Tibial artery (tissue), 4 donors: ENCODE results near the gene PMPCA.

Source experiments
- DNase-seq, 2 donors: peaks; one replicate each; pipeline ENCODE4 v3.0.0-alpha.2; 2019
- H3K27ac ChIP-seq, 2 donors: fragments of 200-600 bp; sonication (generic) in 1 of 2; 1 replicate in 1 of 2; 2 replicates in 1 of 2; pipeline ENCODE4 v1.5.1; 2018 to 2019; ENCODE audit warnings: mild to moderate bottlenecking in 1 of 2
- H3K27me3 ChIP-seq, 2 donors: fragments of 200-600 bp; sonication (generic) in 1 of 2; one replicate each; pipeline versions ENCODE4 v1.5.1 to v1.6.0; 2016 to 2019
- H3K36me3 ChIP-seq, 3 donors: fragments of 200-600 bp; sonication (generic) in 2 of 3; one replicate each; pipeline ENCODE4 v1.5.1; 2016 to 2019; ENCODE audit warnings: mild to moderate bottlenecking in 2 of 3
- H3K4me1 ChIP-seq, 4 donors: fragments of 200-600 bp; sonication (generic) in 2 of 4; 1 replicate in 3 of 4; 2 replicates in 1 of 4; pipeline ENCODE4 v1.5.1; 2016 to 2019
- H3K4me3 ChIP-seq, 2 donors: fragments of 200-600 bp; sonication (generic) in 1 of 2; 1 replicate in 1 of 2; 2 replicates in 1 of 2; pipeline ENCODE4 v1.5.1; 2018 to 2019; ENCODE audit warnings: mild to moderate bottlenecking in 2 of 2
- H3K9me3 ChIP-seq, 3 donors: fragments of 200-600 bp; sonication (generic) in 1 of 3; one replicate each; pipeline ENCODE4 v1.5.1; 2016 to 2019
- CTCF ChIP-seq, 2 experiments: fragments of 200-600 bp in 1 of 2; fragments of 450-650 bp in 1 of 2; IDR thresholded peaks; one replicate each; pipeline ENCODE4 v1.5.1; 2017 to 2019; ENCODE audit warnings: antibody characterized with exemption in 2 of 2, mild to moderate bottlenecking in 1 of 2, moderate library complexity in 1 of 2
- intact Hi-C: fragments of 100-400 bp; cut with DNase I; formaldehyde crosslinking; loops from one replicate; pipeline ENCODE4 v1.15.0; 2023; ENCODE audit warnings: low total_unique reads

Gene PMPCA

DNA sequence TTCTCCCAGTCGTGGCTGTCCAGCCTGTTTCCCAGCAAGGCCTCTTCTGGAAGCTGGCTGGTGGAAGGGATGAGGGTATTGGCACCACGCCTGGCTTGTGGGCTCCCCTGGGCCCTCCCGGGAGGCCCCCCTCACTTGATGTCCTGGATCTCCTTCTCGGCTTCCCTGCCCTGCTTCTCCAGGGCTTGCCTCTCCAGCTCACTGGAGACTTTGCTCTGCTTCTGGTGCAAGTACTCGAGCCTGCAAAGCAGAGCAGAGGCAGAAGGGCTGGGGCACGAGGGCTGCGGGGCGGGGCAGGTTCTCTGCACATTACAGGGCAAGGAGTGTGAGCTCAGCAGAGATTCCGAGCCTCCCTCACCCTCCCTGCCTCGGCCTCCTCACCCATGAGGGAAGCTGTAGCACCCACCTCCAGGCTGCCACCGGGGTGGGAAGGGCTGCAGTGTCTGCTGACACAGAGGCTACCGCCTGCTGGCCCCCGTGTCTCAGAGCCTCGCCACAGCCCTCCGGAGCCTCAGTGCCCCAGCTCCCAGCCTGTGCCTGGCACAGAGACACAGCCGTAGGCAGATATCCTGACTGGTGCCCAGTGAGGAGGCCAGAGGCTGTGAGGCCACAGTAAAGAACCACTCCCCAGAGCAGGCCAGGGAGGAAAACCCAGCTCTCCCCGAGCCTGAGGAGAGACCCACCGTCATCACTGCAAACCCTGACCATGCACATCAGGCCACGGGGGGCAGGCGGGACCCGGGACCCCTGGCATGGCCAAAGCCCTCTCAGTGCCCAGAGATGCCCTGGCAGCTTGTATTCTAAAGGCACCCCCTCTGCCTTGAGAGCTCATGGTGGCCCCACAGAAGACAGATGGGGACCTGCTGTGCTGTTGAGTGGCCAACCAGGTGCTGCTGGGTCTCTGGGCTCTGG, 17.7 kb upstream of the PMPCA start:
- H3K36me3 ChIP-seq, result peaks cover 49 to 90% (median 85%) of the 10 kb centered on the region in 3 donors
- intact Hi-C loops, result no loop called here

DNA sequence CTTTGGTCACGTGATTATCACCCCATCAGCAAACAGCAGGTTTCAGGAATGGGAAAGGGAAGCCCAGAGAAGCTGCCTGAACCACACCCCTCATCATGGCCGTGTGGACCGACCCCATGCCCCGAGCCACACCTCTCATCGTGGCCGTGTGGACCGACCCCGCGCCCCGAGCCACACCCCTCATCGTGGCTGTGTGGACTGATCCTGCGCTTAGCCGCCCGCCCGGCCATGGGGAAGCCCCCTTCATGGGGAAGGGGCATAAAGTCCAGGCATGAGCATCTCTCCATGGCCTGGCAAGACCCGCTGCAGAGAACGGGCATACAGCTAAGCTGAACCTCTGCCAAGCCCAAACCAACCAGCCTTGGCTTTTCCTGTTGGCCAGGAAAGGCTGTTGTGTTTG, 16.9 kb upstream of the PMPCA start:
- Histone ChIP-seq H3K27me3 (no peaks in the 10 kb centered on the region), H3K36me3 (peaks cover 43 to 89% (median 78%) of the 10 kb centered on the region in 3 donors), H3K27ac (no peak overlapping the region), H3K4me1 (peaks cover 0 to 8% (median 3%) of the 10 kb centered on the region in 4 donors), H3K4me3 (no peak overlapping the region), H3K9me3 (no peaks in the 10 kb centered on the region)
- intact Hi-C loops, result no loop called here
- TF ChIP-seq CTCF (IDR thresholded peaks at IDR 0.05), result no peak
- DNase-seq, result no peak

More for the DNA sequence above, 17.7 kb upstream of the PMPCA start:
- no peak for TF ChIP-seq CTCF (IDR thresholded peaks at IDR 0.05)
- Histone ChIP-seq H3K9me3 (no peaks in the 10 kb centered on the region), H3K4me3 (no peak overlapping the region), H3K4me1 (peaks cover 0 to 1% (median 0%) of the 10 kb centered on the region in 4 donors), H3K27ac (no peak overlapping the region), H3K27me3 (no peaks in the 10 kb centered on the region)
- DNase-seq, result no peak

DNA sequence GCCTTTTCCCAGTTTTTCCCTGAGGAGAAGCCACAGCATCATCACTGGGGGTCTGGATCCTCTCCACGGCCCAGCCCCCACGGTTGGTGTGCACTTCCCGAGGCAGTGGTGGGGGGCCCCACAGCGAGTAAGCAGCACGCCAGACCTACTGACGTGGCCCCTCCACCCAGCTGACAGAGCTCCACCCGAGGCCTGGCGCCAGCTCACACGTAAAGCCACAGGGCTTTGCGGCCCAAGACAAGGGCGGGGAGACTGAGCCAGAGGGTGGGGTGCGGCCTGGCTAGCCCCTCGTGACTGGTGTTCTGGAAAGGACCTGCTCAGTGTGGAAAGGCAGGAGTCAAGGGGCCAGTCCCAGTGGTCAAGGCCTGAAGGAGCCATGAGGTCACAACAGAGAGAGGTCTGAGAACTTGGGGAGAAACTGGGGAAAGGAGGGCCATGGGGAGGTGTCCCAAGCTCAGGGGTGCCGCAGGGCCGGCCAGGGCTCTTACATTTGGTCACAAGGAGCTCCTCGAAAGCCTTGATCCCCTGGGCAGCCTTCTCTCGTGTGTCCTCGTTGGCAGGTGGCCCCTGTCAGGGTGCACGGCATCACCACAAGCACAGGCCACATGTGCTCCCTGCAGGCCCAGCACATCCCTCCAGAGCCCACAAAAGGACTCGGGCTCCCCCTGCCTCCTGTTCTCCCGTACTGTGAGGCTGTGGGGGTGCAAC, 16.0 kb upstream of the PMPCA start:
- peaks cover 40 to 79% (median 69%) of the 10 kb centered on the region in 3 donors for H3K36me3 ChIP-seq
- no peak overlapping the region for H3K27ac ChIP-seq
- DNase-seq, result no peak
- no peaks in the 10 kb centered on the region for H3K27me3 ChIP-seq
- intact Hi-C loops, result no loop called here
- H3K4me1 ChIP-seq, result peaks cover 0 to 18% (median 13%) of the 10 kb centered on the region in 4 donors
- no peaks in the 10 kb centered on the region for H3K9me3 ChIP-seq
- no peak overlapping the region for H3K4me3 ChIP-seq
- no peak for TF ChIP-seq CTCF (IDR thresholded peaks at IDR 0.05)

- intact Hi-C loops, result no loop called here
- no peaks in the 10 kb centered on the region for H3K27me3 ChIP-seq
- DNase-seq, result no peak
- TF ChIP-seq CTCF (IDR thresholded peaks at IDR 0.05), result no peak
- no peak overlapping the region for H3K27ac ChIP-seq
- H3K9me3 ChIP-seq, result no peaks in the 10 kb centered on the region
- H3K36me3 ChIP-seq, result peaks cover 37 to 74% (median 63%) of the 10 kb centered on the region in 3 donors
- H3K4me3 ChIP-seq, result no peak overlapping the region
- peaks cover 0 to 20% (median 14%) of the 10 kb centered on the region in 4 donors for H3K4me1 ChIP-seq
These were observed 15.5 kb upstream of the PMPCA start for GRCh38 chr9:136395020-136395340.

DNA sequence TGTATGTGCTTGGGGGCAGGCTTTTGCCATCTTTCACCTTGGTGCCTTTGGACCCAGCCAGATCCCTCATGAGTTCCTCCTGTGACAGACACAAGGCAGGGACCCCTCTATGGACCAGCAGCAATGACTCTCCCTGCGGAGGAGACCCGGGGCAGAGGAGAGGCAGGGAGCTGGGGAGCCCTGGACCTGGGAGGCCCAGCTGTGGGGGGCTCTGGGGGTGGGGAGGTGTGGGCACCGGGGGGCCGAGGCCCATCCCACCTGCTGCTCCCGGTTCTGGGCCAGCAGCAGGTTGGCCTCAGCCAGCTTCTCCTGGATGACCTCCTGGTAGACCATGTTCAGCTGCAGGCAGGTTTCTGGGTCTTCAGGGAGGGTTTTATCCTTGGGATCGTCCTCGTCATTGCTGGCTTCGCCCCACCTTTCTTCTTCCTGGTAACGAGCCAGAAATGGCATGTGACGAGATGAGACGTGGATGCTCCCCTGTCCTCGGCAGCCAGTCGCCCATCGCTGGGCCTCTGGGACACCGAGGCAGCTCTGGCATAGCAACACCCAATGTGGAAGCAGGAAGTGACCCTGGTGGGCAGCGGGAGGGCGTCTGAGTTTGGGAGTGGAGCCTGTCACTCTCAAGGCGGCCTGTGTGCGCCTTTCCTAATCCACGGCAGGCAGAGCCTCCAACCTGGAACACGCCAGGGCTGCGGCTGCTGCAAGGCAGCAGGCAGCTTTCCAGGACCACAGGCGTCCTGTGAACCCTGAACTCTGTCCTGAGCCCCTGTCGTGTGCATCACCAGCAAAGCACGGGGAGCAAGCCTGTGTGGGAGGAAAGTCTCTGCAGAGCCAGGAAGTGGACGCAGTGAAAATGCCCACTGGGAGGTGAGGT, 14.9 kb upstream of the PMPCA start:
- Histone ChIP-seq H3K36me3 (peaks cover 37 to 72% (median 61%) of the 10 kb centered on the region in 3 donors), H3K4me3 (no peak overlapping the region), H3K27ac (no peak overlapping the region), H3K27me3 (no peaks in the 10 kb centered on the region), H3K4me1 (peaks cover 0 to 24% (median 18%) of the 10 kb centered on the region in 4 donors), H3K9me3 (no peaks in the 10 kb centered on the region)
- intact Hi-C loops, result no loop called here
- no peak for DNase-seq
- TF ChIP-seq CTCF (IDR thresholded peaks at IDR 0.05), result no peak
